Adrenal gland (tissue), 5 donors: ENCODE measurements around the gene TMX4.
A peak's percentile ranks its signal among the peaks of the same experiment; 100 is the strongest.

Experiments used
- POLR2A ChIP-seq, 2 donors: fragments of 450-650 bp; IDR thresholded peaks; one replicate each; pipeline ENCODE4 v1.6.1; 2017; ENCODE audit warnings: antibody characterized with exemption in 2 of 2, mild to moderate bottlenecking in 2 of 2, moderate library complexity in 1 of 2
- TF ChIP-seq, protein P1 (sequence below), 6 experiments: fragments of 450-650 bp in 4 of 6; fragments of 200-600 bp in 2 of 6; sonication (generic) in 1 of 6; IDR thresholded peaks; 1 replicate in 5 of 6; 2 replicates in 1 of 6; pipeline versions ENCODE4 v1.5.1 to v1.8.0; 2016 to 2021; ENCODE audit warnings: antibody characterized with exemption in 6 of 6, mild to moderate bottlenecking in 2 of 6, moderate library complexity in 1 of 6
- donor health status: DM: no; HTN: no; CAD: no.

GRCh38 chr20:7980332-7981046 is 39.1 kb downstream of the TMX4 start:
- TF ChIP-seq, protein P1, sequence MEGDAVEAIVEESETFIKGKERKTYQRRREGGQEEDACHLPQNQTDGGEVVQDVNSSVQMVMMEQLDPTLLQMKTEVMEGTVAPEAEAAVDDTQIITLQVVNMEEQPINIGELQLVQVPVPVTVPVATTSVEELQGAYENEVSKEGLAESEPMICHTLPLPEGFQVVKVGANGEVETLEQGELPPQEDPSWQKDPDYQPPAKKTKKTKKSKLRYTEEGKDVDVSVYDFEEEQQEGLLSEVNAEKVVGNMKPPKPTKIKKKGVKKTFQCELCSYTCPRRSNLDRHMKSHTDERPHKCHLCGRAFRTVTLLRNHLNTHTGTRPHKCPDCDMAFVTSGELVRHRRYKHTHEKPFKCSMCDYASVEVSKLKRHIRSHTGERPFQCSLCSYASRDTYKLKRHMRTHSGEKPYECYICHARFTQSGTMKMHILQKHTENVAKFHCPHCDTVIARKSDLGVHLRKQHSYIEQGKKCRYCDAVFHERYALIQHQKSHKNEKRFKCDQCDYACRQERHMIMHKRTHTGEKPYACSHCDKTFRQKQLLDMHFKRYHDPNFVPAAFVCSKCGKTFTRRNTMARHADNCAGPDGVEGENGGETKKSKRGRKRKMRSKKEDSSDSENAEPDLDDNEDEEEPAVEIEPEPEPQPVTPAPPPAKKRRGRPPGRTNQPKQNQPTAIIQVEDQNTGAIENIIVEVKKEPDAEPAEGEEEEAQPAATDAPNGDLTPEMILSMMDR (IDR thresholded peaks at IDR 0.05), result peak; percentile 14 to 54 (median 38)
- no peak for TF ChIP-seq POLR2A (IDR thresholded peaks at IDR 0.05)
